Measurements from ENCODE around the gene CBARP.

- no peak for TF ChIP-seq CTCF (IDR thresholded peaks at IDR 0.05; ENCODE audit: low read depth, low read length, missing input control)
- TF ChIP-seq SP1 (IDR thresholded peaks at IDR 0.05), result no peak
- no peak for TF ChIP-seq RAD21 (IDR thresholded peaks at IDR 0.05)
Observed at GRCh38 chr19:1252821-1253513, 15.2 kb upstream of the CBARP start.

Measured in liver (tissue), 3 donors.